Body of pancreas (tissue), 4 donors: ENCODE data around the gene IQGAP2.

Experiments used
- CTCF ChIP-seq, 7 experiments: fragments of 450-650 bp in 4 of 7; fragments of 200-600 bp in 3 of 7; sonication (generic) in 3 of 7; IDR thresholded peaks; one replicate each; pipeline ENCODE4 v1.5.1; 2016 to 2019; ENCODE audit warnings: antibody characterized with exemption in 7 of 7
- POLR2A ChIP-seq, 3 donors: fragments of 450-650 bp; IDR thresholded peaks; one replicate each; pipeline ENCODE4 v1.6.1; 2016; ENCODE audit warnings: antibody characterized with exemption in 3 of 3, mild to moderate bottlenecking in 2 of 3

- no peak for TF ChIP-seq POLR2A (IDR thresholded peaks at IDR 0.05)
- TF ChIP-seq CTCF (IDR thresholded peaks at IDR 0.05) = no peak
Measured at GRCh38 chr5:76606701-76607100, 203.6 kb downstream of the IQGAP2 start.
